ENCODE results near the gene C11orf65.

Gene C11orf65

DNA sequence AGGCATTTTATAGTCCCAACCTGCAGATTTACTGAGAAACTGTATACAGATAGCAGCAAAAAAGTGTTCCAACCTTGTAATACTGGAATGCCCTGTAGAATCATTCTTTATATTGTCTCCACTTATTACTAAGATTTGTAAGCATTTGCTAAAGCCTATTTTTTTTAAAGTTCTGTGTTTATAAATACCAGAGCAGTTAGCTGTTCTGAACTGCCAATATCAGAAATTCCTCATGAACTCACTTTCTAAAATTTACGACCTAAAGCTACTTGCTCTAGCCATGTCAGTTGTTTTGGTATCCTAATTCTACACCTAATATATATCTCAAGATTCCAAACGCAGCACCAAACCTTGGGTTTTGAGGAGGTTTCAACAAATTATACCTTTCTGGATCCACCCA, 103.2 kb downstream of the C11orf65 start:
- no peak for DNase-seq

- DNase-seq: no peak
Measured at GRCh38 chr11:108351468-108351867, 115.9 kb downstream of the C11orf65 start.

- no peak for DNase-seq
Measured at GRCh38 chr11:108346451-108346850, 120.9 kb downstream of the C11orf65 start.

DNA sequence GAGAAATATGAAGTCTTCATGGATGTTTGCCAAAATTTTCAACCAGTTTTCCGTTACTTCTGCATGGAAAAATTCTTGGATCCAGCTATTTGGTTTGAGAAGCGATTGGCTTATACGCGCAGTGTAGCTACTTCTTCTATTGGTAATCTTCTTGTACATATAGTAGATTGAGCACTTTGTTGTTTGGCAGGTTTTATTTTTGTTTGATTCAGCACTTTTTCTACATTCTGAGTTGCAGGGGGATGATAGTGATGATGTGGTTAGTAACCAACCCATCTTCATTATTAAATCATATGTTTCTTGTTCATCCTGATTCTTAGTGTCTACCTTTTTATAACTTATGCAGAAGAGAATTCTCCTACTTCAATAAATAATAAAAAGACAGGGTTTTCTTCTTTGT, 121.6 kb downstream of the C11orf65 start:
- no peak for DNase-seq

DNA sequence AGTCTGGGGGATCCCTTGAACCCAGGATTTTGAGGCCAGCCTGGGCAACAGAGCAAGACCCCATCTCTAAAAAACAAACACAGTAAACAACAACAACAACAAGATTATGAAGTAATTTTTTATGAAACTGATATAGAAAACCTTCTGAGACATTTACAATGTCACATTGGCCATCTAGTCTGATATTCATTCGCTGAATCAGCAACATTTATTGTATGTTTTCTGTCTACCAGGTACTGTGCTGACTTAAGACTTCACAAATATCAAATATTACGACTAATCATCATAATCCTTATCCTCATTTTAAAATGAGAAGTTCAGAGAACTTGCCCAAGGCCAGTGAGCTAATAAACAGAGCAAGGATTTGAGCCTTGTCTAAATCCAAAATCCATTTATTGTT, 123.6 kb downstream of the C11orf65 start:
- no peak for DNase-seq

GRCh38 chr11:108341654-108342053, 125.7 kb downstream of the C11orf65 start:
- no peak for DNase-seq

- no peak for DNase-seq
Measured at GRCh38 chr11:108340973-108341372, 126.4 kb downstream of the C11orf65 start.

DNA sequence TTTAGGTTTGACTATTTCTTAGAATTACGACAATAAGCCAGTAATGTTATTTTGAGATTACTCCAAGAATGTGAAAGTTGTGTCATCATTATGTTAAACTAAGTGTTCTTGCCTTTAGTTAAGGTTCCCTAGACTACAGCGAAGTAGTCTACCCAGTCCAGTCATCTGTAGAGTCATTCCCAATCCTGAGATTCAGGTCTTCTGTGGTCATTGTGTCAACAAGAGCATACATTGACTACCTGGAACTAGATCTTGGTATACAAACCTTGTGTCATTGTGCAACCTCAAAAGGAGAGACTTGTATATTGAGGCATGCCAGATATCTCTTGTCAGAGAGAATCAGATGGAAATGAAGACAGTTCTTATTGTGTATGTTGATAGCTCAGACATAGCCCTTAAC, 128.6 kb downstream of the C11orf65 start:
- DNase-seq: no peak

GRCh38 chr11:108333403-108333899, 133.9 kb downstream of the C11orf65 start:
- DNase-seq: no peak
